GM12873 (cell line): ENCODE results near the gene HMGN1.

ENCODE experiments used
- CTCF ChIP-seq: IDR thresholded peaks from 2 replicates; pipeline ENCODE4 v1.5.1; 2012; ENCODE audit warnings: low read depth, mild to moderate bottlenecking, moderate library complexity, low read length, control low read depth; ENCODE audit not compliant: insufficient read depth; ENCODE audit errors: missing control alignments

The HMGN1 gene

GRCh38 chr21:39325458-39325857, 23.4 kb downstream of the HMGN1 start:
- TF ChIP-seq CTCF, result no peak

DNA sequence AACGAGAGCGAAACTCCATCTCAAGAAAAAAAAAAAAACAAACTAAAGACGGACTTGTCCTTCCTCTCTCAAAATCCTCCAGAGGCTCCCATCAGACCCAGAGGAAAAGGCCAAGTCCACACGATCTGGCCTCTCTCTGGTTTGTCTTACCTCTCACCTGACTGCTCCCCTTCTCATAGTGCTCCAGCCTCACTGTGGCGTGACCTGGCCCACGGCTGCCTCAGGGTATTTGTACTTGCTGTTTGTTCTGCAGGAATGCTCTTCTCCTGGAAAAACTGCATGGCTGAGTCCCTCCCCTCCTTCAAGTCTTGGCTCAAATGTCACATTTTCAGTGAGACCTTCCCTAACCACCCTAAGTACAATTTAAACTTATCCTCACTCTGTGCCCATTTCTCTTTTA, 27.5 kb downstream of the HMGN1 start:
- TF ChIP-seq CTCF, result no peak

GRCh38 chr21:39319814-39320332, 29.0 kb downstream of the HMGN1 start:
- TF ChIP-seq CTCF, result no peak

DNA sequence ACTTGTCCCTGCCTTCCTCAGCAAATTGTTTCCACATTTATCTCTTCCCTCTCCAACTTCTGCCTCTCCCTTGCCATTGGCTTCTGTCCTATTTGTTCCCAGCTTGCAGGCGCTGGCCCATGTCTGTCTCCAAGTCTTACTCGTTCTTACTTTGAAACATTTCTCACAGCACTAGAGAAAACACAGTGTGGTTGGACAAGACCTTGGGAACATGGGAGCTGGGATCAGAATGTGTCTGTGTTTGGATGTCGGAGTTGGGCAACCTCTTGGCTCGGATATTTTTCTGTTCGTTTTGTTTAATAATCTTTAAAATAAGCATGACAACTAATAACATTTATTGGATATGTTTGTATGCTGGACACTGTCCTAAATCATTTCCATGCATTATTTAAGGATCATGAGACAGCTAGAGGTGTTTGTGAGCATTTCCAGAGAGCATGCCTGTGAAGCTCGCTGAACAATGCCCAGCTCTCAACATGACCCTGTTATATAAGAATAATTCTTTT, 29.6 kb downstream of the HMGN1 start:
- no peak for TF ChIP-seq CTCF

- no peak for TF ChIP-seq CTCF
These were observed 30.6 kb downstream of the HMGN1 start for GRCh38 chr21:39318091-39318959.

DNA sequence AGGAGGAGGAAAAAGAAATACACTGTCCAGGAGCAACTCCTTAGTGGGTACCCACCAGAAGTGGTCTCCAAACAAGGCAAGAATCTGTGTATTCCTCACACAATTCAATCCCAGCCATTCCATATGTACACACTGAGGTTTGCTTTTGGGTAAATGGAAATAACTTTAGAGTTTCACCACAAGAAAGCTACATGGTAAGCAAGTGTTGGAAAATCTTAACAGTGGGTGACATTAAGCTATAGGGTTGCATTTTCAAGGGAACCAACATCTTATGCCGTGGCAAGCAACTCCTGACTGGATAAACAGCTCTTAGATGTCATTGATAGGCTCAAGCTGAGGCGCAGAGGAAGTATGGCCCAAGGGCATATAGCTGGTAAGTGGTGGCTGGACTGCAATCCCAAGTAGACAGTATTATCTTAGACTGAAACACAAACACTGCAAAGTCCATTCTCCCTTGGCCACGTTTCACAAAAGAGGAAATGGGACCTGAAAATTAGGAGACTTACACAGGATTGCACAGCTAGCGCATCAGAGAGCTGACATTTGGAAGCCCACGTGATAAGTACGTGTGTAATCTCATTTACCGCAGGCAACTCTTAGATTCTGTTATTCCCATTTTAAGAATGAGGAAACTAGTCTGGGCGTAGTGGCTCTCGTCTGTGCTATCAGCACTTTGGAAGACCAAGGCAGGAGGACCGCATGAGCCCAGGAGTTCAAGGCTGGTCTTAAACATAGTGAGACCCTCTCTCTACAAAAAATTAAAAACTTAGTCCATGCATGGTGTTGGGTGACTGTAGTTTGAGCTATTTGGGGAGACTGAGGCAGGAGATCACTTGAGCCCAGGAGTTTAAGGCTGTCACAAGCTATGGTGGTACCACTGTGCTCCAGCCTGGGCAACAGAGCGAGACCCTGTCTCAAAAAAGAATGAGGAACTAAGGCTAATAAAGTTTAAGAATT, 31.5 kb downstream of the HMGN1 start:
- TF ChIP-seq CTCF, result no peak
